H9 (cell line): ENCODE measurements around the gene CFAP99. TPM values are rescaled to one million over a fixed set of nuclear protein-coding genes. Genes with fewer than 3 reads are reported as not detected.

Experiments
- DNase-seq: peaks from one replicate; pipeline ENCODE4 v3.0.0-alpha.2; 2017
- H2AFZ ChIP-seq: one replicate; pipeline ENCODE4 v1.6.1; 2013; ENCODE audit warnings: mild to moderate bottlenecking, low read length, control low read depth, moderate library complexity
- H2AK5ac ChIP-seq: 2 replicates; pipeline ENCODE4 v1.6.1; 2013; ENCODE audit warnings: low read length, control low read depth, mixed read lengths; ENCODE audit not compliant: insufficient read length
- H2BK120ac ChIP-seq: one replicate; pipeline ENCODE4 v1.6.1; 2013; ENCODE audit warnings: low read depth, mild to moderate bottlenecking, low read length, control low read depth, inconsistent platforms; ENCODE audit not compliant: poor library complexity, severe bottlenecking
- H2BK12ac ChIP-seq: 2 replicates; pipeline ENCODE4 v1.6.1; 2013; ENCODE audit warnings: low read length, control low read depth, mixed read lengths, low read depth; ENCODE audit not compliant: insufficient read length
- H2BK15ac ChIP-seq: 2 replicates; pipeline ENCODE4 v1.6.1; 2013; ENCODE audit warnings: low read depth, low read length, control low read depth
- H2BK20ac ChIP-seq: one replicate; pipeline ENCODE4 v1.6.1; 2013; ENCODE audit warnings: low read depth, mild to moderate bottlenecking, low read length, control low read depth, inconsistent platforms; ENCODE audit not compliant: poor library complexity, severe bottlenecking
- H2BK5ac ChIP-seq: 2 replicates; pipeline ENCODE4 v1.6.1; 2013; ENCODE audit warnings: low read length, control low read depth, mixed read lengths; ENCODE audit not compliant: insufficient read length
- H3K14ac ChIP-seq: 2 replicates; pipeline ENCODE4 v1.6.1; 2013; ENCODE audit warnings: low read length, control low read depth; ENCODE audit not compliant: insufficient read depth
- H3K18ac ChIP-seq: 2 replicates; pipeline ENCODE4 v1.6.1; 2013; ENCODE audit warnings: low read depth, mild to moderate bottlenecking, mixed read lengths, low read length, control low read depth; ENCODE audit not compliant: insufficient read length
- H3K23ac ChIP-seq: 2 replicates; pipeline ENCODE4 v1.6.1; 2013; ENCODE audit warnings: low read length, control low read depth, mixed read lengths, low read depth; ENCODE audit not compliant: insufficient read length
- H3K23me2 ChIP-seq: 2 replicates; pipeline ENCODE4 v1.6.1; 2013; ENCODE audit warnings: low read depth, mild to moderate bottlenecking, mixed read lengths, low read length, control low read depth; ENCODE audit not compliant: insufficient read length, poor library complexity, severe bottlenecking
- H3K27ac ChIP-seq: 2 replicates; pipeline ENCODE4 v1.5.1; 2013; ENCODE audit warnings: low read length, control low read depth, mixed read lengths, low read depth; ENCODE audit not compliant: insufficient read length
- H3K27me3 ChIP-seq: 2 replicates; pipeline ENCODE4 v1.6.1; 2013; ENCODE audit warnings: low read length, control low read depth, inconsistent platforms; ENCODE audit not compliant: insufficient read depth
- H3K4ac ChIP-seq: 2 replicates; pipeline ENCODE4 v1.6.1; 2013; ENCODE audit warnings: low read depth, mild to moderate bottlenecking, control low read depth, inconsistent platforms, low read length, moderate library complexity
- H3K4me1 ChIP-seq: 2 replicates; pipeline ENCODE4 v1.6.1; 2013; ENCODE audit warnings: low read length, control low read depth, inconsistent platforms; ENCODE audit not compliant: insufficient read depth
- H3K4me2 ChIP-seq: 2 replicates; pipeline ENCODE4 v1.6.1; 2013; ENCODE audit warnings: low read length, control low read depth, mixed read lengths; ENCODE audit not compliant: insufficient read length, insufficient read depth
- H3K56ac ChIP-seq: 2 replicates; pipeline ENCODE4 v1.6.1; 2013; ENCODE audit warnings: low read depth, mild to moderate bottlenecking, mixed read lengths, low read length, control low read depth; ENCODE audit not compliant: insufficient read length
- H3K79me1 ChIP-seq: 2 replicates; pipeline ENCODE4 v1.6.1; 2013; ENCODE audit warnings: low read depth, mild to moderate bottlenecking, moderate library complexity, low read length, control low read depth, inconsistent platforms; ENCODE audit not compliant: insufficient read depth, poor library complexity, severe bottlenecking
- H3K79me2 ChIP-seq: 2 replicates; pipeline ENCODE4 v1.6.1; 2013; ENCODE audit warnings: low read length, control low read depth, inconsistent platforms; ENCODE audit not compliant: insufficient read depth
- H3K9ac ChIP-seq: 2 replicates; pipeline ENCODE4 v1.6.1; 2013; ENCODE audit warnings: low read length, control low read depth, mixed read lengths; ENCODE audit not compliant: insufficient read length; ENCODE audit errors: extremely low read depth
- H3K9me3 ChIP-seq: one replicate; pipeline ENCODE4 v1.6.1; 2013; ENCODE audit warnings: low read depth, low read length, inconsistent platforms; ENCODE audit not compliant: control insufficient read depth
- H3T11ph ChIP-seq: one replicate; pipeline ENCODE4 v1.6.1; 2013; ENCODE audit warnings: mild to moderate bottlenecking, low read length, control low read depth, inconsistent platforms
- H4K20me1 ChIP-seq: one replicate; pipeline ENCODE4 v1.6.1; 2013; ENCODE audit not compliant: control insufficient read depth, insufficient read length, insufficient read depth
- H4K5ac ChIP-seq: 2 replicates; pipeline ENCODE4 v1.6.1; 2013; ENCODE audit warnings: low read depth, mild to moderate bottlenecking, mixed read lengths, low read length, control low read depth; ENCODE audit not compliant: insufficient read length
- H4K8ac ChIP-seq: replicated peaks from 2 replicates; pipeline ENCODE4 v1.6.1; 2013; ENCODE audit warnings: low read length, control low read depth, mixed read lengths, low read depth; ENCODE audit not compliant: insufficient read length
- H4K91ac ChIP-seq: 2 replicates; pipeline ENCODE4 v1.6.1; 2013; ENCODE audit warnings: low read depth, mild to moderate bottlenecking, moderate library complexity, mixed read lengths, low read length, control low read depth; ENCODE audit not compliant: insufficient read length
- H3K27ac Mint-ChIP-seq, 3 experiments: 2 replicates in 2 of 3; 3 replicates in 1 of 3; pipeline ENCODE4 v1.8.0; 2020 to 2021; ENCODE audit warnings: mixed read lengths in 3 of 3, mild to moderate bottlenecking in 1 of 3, moderate library complexity in 1 of 3
- H3K27me3 Mint-ChIP-seq: 2 replicates; pipeline ENCODE4 v1.8.0; 2021; ENCODE audit warnings: low read depth, mild to moderate bottlenecking, moderate library complexity, mixed read lengths
- H3K36me3 Mint-ChIP-seq, 3 experiments: 2 replicates in 2 of 3; 3 replicates in 1 of 3; pipeline ENCODE4 v1.8.0; 2020 to 2021; ENCODE audit warnings: low read depth in 3 of 3, mixed read lengths in 3 of 3; ENCODE audit not compliant: insufficient read depth in 1 of 3
- H3K4me1 Mint-ChIP-seq, 2 experiments: 2 replicates each; pipeline ENCODE4 v1.8.0; 2020; ENCODE audit warnings: mixed read lengths in 2 of 2
- H3K4me3 Mint-ChIP-seq, 2 experiments: 2 replicates in 1 of 2; 3 replicates in 1 of 2; pipeline ENCODE4 v1.8.0; 2020 to 2021; ENCODE audit warnings: mild to moderate bottlenecking in 2 of 2, mixed read lengths in 2 of 2, moderate library complexity in 1 of 2
- H3K9me3 Mint-ChIP-seq, 2 experiments: 2 replicates in 1 of 2; 3 replicates in 1 of 2; pipeline ENCODE4 v1.8.0; 2020; ENCODE audit warnings: mild to moderate bottlenecking in 2 of 2, mixed read lengths in 2 of 2, moderate library complexity in 1 of 2
- CTCF ChIP-seq: fragments of 200-600 bp; sonication (generic); conservative IDR thresholded peaks from 3 replicates; pipeline ENCODE4 v1.8.0; 2021; ENCODE audit warnings: antibody characterized with exemption, mild to moderate bottlenecking
- WGBS: extraction: QIAGEN DNeasy Blood & Tissue Kit; methylation state at CpG from one replicate; pipeline ENCODE4 v1.1.7; 2013; ENCODE audit warnings: missing lambda C conversion rate, low lambda C conversion rate, mixed read lengths; ENCODE audit not compliant: insufficient read length; ENCODE audit errors: extremely low coverage; 5-methylcytosine and 5-hydroxymethylcytosine counted together
- total RNA-seq: library from RNA; stranded (reverse); gene quantifications from 2 replicates; pipeline ENCODE4 v1.2.1, GENCODE V29; 2021

CFAP99 gene
- total RNA-seq, 1 experiment from 2014 or later: 0.35 TPM

- Histone ChIP-seq H3K23ac (no peak overlapping the region), H3K27ac (no peak overlapping the region), H2BK20ac (no peak overlapping the region), H4K5ac (no peak overlapping the region), H4K91ac (no peak overlapping the region), H3K14ac (no peak overlapping the region), H2AFZ (no peak overlapping the region), H4K20me1 (no peaks in the 10 kb centered on the region), H3K79me1 (no peaks in the 10 kb centered on the region), H3K4me2 (no peak overlapping the region), H3T11ph (no peak overlapping the region), H2BK120ac (no peak overlapping the region), H2BK5ac (no peak overlapping the region), H2BK15ac (no peak overlapping the region), H2AK5ac (no peak overlapping the region), H4K8ac (no peak overlapping the region), H3K79me2 (no peaks in the 10 kb centered on the region), H3K9ac (no peak overlapping the region), H3K4ac (no peak overlapping the region), H3K18ac (no peak overlapping the region), H2BK12ac (no peak overlapping the region), H3K4me1 (no peaks in the 10 kb centered on the region), H3K27me3 (no peaks in the 10 kb centered on the region), H3K23me2 (no peaks in the 10 kb centered on the region), H3K56ac (no peak overlapping the region), H3K9me3 (no peaks in the 10 kb centered on the region)
- Mint-ChIP-seq H3K27me3 (no peaks in the 10 kb centered on the region; the same call in 1 of the 2 replicates), H3K9me3 (no peaks in the 10 kb centered on the region), H3K27ac (no peak overlapping the region; a peak in 1 of 7 replicates), H3K36me3 (no peaks in the 10 kb centered on the region), H3K4me1 (peaks cover 1 to 5% of the 10 kb centered on the region in 2 experiments), H3K4me3 (no peak overlapping the region)
- no peak for TF ChIP-seq CTCF
- no peak for DNase-seq
- no CpG with 5 or more reads among the region's 16 CpGs for WGBS
These were observed 20.3 kb downstream of the CFAP99 start for GRCh38 chr4:2438822-2439718.
